Transverse colon (tissue), 4 donors: Measurements from ENCODE around the gene AP4B1. TPM values are rescaled to one million over a fixed set of nuclear protein-coding genes. Genes with fewer than 3 reads are reported as not detected.

ENCODE experiments used
- DNase-seq: peaks from one replicate; pipeline ENCODE4 v3.0.0-alpha.2; 2019
- H3K27ac ChIP-seq, 4 donors: fragments of 200-600 bp; sonication (generic); 2 replicates each; pipeline ENCODE4 v1.5.1; 2016 to 2018; ENCODE audit warnings: inconsistent platforms in 4 of 4
- H3K27me3 ChIP-seq: fragments of 200-600 bp; sonication (generic); 2 replicates; pipeline ENCODE4 v1.5.1; 2017; ENCODE audit warnings: inconsistent platforms
- H3K36me3 ChIP-seq, 4 donors: fragments of 200-600 bp; sonication (generic); 2 replicates each; pipeline ENCODE4 v1.5.1; 2017 to 2019; ENCODE audit warnings: inconsistent platforms in 4 of 4
- H3K4me1 ChIP-seq, 4 donors: fragments of 200-600 bp; sonication (generic); 2 replicates each; pipeline ENCODE4 v1.5.1; 2017 to 2020; ENCODE audit warnings: inconsistent platforms in 4 of 4
- H3K4me3 ChIP-seq, 4 donors: fragments of 200-600 bp; sonication (generic); 1 replicate in 1 of 4; 2 replicates in 3 of 4; pipeline versions ENCODE4 v1.5.1 to v1.6.1; 2017 to 2019; ENCODE audit warnings: inconsistent platforms in 4 of 4
- H3K9me3 ChIP-seq, 2 donors: fragments of 200-600 bp; sonication (generic); 2 replicates each; pipeline ENCODE4 v1.5.1; 2017 to 2019; ENCODE audit warnings: inconsistent platforms in 2 of 2
- EP300 ChIP-seq: sonication (generic); formaldehyde crosslinking; IDR thresholded peaks from one replicate; pipeline ENCODE4 v1.6.1; 2017; ENCODE audit warnings: antibody characterized with exemption, low read depth
- POLR2A ChIP-seq: fragments of 450-650 bp; IDR thresholded peaks from one replicate; pipeline ENCODE4 v1.6.1; 2016; ENCODE audit warnings: antibody characterized with exemption, mild to moderate bottlenecking, moderate library complexity
- POLR2AphosphoS5 ChIP-seq, 3 donors: sonication (generic); formaldehyde crosslinking; IDR thresholded peaks; one replicate each; pipeline ENCODE4 v1.6.1; 2016; ENCODE audit warnings: antibody characterized with exemption in 3 of 3
- WGBS, 2 donors: methylation state at CpG; one replicate each; pipeline ENCODE4 v1.1.5; 2018; ENCODE audit warnings: low coverage in 1 of 2; 5-methylcytosine and 5-hydroxymethylcytosine counted together
- in situ Hi-C, 4 donors: fragments of 200-750 bp; cut with MboI; loops; one replicate each; pipeline versions ENCODE4 v1.15.0 to v1.15.1; 2017; ENCODE audit warnings: low sequenced_read_pairs in 3 of 4, low pct_ligation_motif_present in 1 of 4, low pct_unique_long_range_greater_than_20kb in 1 of 4
- intact Hi-C: fragments of 100-400 bp; cut with DNase I; formaldehyde crosslinking; loops from one replicate; pipeline ENCODE4 v1.15.1; 2023; ENCODE audit warnings: low total_unique reads
- total RNA-seq, 4 donors: library from RNA; depleted of rRNA; stranded (reverse); fragments of >200 nt; gene quantifications; one replicate each; pipeline ENCODE4 v1.1.0, GENCODE V29; 2016
- TF ChIP-seq, protein P1 (sequence below), 5 experiments: fragments of 200-600 bp in 3 of 5; fragments of 450-650 bp in 2 of 5; sonication (generic) in 3 of 5; IDR thresholded peaks; 1 replicate in 2 of 5; 2 replicates in 3 of 5; pipeline ENCODE4 v1.5.1; 2016 to 2017; ENCODE audit warnings: antibody characterized with exemption in 5 of 5, inconsistent platforms in 3 of 5, mild to moderate bottlenecking in 2 of 5, moderate library complexity in 1 of 5

Gene AP4B1
- total RNA-seq, 4 donors from 2014 or later = 7.2 to 37.2 (median 16.5) TPM

GRCh38 chr1:113924473-113924872 lies 19.9 kb upstream of the AP4B1 start:
- no peak for TF ChIP-seq POLR2A
- no peak for TF ChIP-seq POLR2AphosphoS5 (IDR thresholded peaks at IDR 0.05)
- TF ChIP-seq, protein P1, sequence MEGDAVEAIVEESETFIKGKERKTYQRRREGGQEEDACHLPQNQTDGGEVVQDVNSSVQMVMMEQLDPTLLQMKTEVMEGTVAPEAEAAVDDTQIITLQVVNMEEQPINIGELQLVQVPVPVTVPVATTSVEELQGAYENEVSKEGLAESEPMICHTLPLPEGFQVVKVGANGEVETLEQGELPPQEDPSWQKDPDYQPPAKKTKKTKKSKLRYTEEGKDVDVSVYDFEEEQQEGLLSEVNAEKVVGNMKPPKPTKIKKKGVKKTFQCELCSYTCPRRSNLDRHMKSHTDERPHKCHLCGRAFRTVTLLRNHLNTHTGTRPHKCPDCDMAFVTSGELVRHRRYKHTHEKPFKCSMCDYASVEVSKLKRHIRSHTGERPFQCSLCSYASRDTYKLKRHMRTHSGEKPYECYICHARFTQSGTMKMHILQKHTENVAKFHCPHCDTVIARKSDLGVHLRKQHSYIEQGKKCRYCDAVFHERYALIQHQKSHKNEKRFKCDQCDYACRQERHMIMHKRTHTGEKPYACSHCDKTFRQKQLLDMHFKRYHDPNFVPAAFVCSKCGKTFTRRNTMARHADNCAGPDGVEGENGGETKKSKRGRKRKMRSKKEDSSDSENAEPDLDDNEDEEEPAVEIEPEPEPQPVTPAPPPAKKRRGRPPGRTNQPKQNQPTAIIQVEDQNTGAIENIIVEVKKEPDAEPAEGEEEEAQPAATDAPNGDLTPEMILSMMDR (IDR thresholded peaks at IDR 0.05) = no peak
- no peak for TF ChIP-seq EP300
- in situ Hi-C loops = no loop called here
- Histone ChIP-seq H3K4me3 (no peak overlapping the region), H3K9me3 (no peaks in the 10 kb centered on the region), H3K4me1 (peaks cover 4 to 10% (median 9%) of the 10 kb centered on the region in 4 donors), H3K27ac (no peak overlapping the region), H3K27me3 (no peaks in the 10 kb centered on the region), H3K36me3 (no peaks in the 10 kb centered on the region)
- intact Hi-C loops = no loop called here
- WGBS, 2 donors = 93% methylated on average over 2 of the region's 2 CpGs
- no peak for DNase-seq

DNA sequence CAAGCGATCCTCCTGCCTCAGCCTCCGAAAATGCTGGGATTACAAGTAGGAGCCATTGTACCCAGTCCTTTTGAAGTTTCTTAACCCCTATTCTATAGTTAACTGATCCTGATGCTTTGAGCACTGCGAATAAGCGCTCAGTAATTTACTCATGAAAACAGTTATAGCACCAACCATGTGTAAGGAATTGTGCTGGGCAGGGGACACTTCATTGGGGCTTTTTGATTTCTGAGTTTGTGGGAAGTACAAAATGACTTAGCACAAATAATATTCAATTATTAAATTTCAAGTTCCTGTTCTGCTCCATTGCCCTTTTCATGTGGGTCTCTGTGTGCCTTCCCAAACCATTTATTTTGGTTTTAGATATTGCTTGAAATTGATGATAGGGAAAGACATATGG lies 18.4 kb upstream of the AP4B1 start:
- in situ Hi-C loops (no loop called here), intact Hi-C loops (no loop called here)
- 94% methylated on average over 4 of the region's 4 CpGs; no CpG with 5 or more reads in 1 of the 2 donors for WGBS, 2 donors
- H3K36me3 ChIP-seq = no peaks in the 10 kb centered on the region
- H3K27ac ChIP-seq = no peak overlapping the region
- H3K4me1 ChIP-seq = peaks cover under 1 to 5% (median 4%) of the 10 kb centered on the region in 4 donors
- H3K4me3 ChIP-seq = no peak overlapping the region
- DNase-seq = no peak
- H3K27me3 ChIP-seq = no peaks in the 10 kb centered on the region
- no peaks in the 10 kb centered on the region for H3K9me3 ChIP-seq
- TF ChIP-seq POLR2AphosphoS5 (IDR thresholded peaks at IDR 0.05) (no peak), POLR2A (no peak), EP300 (no peak)
- TF ChIP-seq, protein P1 (IDR thresholded peaks at IDR 0.05) = no peak

DNA sequence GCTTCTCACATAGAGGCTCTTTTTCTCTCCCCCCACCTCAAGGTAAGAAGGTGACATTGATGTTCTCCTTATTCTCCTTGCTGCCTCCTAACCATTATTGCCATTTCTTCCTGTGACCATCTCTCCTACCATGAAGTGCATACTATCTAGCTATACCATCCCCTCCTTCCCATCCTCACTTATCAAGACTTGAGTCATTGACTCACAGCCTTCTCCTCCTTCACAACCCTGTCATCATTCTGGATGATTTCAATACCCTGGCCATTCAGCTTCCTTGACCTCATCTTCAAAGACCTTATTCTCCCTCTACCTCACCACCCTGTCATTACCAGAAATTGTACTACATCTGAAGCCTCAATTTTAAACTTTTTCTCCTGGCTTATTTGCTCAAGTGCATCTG lies 13.6 kb upstream of the AP4B1 start:
- intact Hi-C loops (no loop called here), in situ Hi-C loops (no loop called here)
- Histone ChIP-seq H3K9me3 (no peaks in the 10 kb centered on the region), H3K27me3 (no peaks in the 10 kb centered on the region), H3K36me3 (no peaks in the 10 kb centered on the region), H3K27ac (no peak overlapping the region), H3K4me1 (peaks cover 0 to 2% (median under 1%) of the 10 kb centered on the region in 4 donors), H3K4me3 (no peak overlapping the region)
- DNase-seq = no peak
- no peak for TF ChIP-seq POLR2A
- TF ChIP-seq EP300 = no peak
- no peak for TF ChIP-seq POLR2AphosphoS5 (IDR thresholded peaks at IDR 0.05)
- TF ChIP-seq, protein P1 (IDR thresholded peaks at IDR 0.05) = no peak

DNA sequence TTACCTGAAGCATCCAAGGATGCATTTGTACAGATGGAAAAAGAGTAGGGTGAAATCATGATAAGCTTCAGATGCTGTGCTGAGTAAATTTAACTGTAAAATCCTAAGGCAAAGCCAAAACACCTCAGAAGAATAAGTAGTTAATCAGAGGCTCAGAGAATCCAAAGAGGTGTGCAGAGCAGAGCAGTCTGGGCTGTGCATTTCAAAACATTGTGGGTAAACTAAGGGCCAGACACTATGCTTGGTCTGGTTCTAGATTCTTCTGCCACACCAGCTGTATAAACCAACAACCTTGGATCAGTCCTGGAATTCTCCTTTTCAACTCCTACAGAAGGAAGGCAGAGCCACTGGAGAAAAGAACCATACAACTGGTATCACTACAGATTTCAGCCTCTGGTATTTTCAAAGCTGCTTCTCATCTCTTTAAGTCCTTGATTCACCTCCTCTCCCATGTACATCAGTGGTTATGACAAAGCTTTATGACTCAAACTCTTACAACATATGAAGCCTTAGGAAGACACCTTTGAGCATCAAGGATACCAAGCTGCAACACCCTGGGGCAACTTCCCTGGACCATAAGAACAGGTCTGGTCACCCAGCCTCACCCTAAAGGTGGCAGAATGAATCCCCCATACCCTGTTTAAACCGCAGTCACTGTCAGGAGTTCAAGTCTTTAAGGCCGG lies 12.9 kb upstream of the AP4B1 start:
- DNase-seq = no peak
- Histone ChIP-seq H3K27me3 (no peaks in the 10 kb centered on the region), H3K4me3 (no peak overlapping the region), H3K27ac (no peak overlapping the region), H3K4me1 (peaks cover 0 to 8% (median 7%) of the 10 kb centered on the region in 4 donors), H3K9me3 (no peaks in the 10 kb centered on the region), H3K36me3 (no peaks in the 10 kb centered on the region)
- TF ChIP-seq EP300 = no peak
- no peak for TF ChIP-seq POLR2A
- TF ChIP-seq POLR2AphosphoS5 (IDR thresholded peaks at IDR 0.05) = no peak
- TF ChIP-seq, protein P1 (IDR thresholded peaks at IDR 0.05) = no peak
- 80 to 97% methylated on average over 2 of the region's 2 CpGs for WGBS, 2 donors
- in situ Hi-C loops (no loop called here), intact Hi-C loops (no loop called here)
